Measurements from ENCODE around the gene INSIG2.

The INSIG2 gene

DNA sequence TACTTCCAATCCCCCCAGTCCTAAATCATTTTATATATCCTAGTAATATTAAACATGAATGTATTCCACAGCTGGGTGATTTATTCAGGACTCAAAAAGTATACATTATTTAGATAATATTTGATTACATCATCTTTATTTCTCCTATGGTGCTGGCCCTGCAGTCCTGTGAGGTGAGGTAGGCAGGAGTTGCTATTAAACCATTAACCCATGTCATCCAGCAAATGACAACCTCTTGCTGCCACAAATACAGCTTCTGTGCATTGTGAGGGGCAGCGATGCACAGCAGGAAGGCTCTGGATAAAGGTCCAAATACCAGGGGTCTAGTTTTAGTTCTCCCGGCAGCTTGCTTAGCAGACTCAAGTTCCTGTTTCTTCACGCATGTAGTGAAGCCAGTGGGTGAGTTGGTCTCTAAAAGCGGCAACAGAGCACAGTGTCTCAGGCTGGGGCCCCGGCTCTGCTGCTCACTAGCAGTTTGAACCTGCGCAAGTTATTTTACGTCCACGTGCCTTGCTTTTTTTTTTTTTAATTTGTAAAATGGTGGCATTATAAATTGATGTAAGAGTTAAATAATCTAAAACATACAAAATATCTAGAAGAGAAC is 36.1 kb downstream of the INSIG2 start:
- in situ Hi-C loops (cut with MboI; ENCODE audit: low sequenced_read_pairs) = no loop called here

DNA sequence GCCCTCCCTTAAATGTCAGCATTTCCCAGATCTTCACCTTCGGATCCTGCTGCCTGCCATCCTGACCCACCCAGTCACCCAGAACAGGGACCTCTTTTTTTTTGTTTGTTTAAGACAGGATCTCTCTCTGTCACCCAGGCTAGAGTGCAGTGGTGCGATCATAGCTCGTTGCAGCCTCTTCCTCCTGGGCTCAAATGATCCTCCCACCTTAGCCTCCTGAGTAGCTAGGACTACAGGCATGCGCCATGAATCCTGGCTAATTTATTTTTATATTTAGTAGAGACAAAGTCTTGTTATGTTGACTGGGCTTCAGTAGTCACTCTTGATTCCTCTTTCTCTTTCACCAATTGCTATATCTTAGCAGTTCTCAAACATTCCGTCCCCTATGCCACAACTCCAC is 39.0 kb downstream of the INSIG2 start:
- in situ Hi-C loops (cut with MboI; ENCODE audit: low sequenced_read_pairs) = no loop called here

DNA sequence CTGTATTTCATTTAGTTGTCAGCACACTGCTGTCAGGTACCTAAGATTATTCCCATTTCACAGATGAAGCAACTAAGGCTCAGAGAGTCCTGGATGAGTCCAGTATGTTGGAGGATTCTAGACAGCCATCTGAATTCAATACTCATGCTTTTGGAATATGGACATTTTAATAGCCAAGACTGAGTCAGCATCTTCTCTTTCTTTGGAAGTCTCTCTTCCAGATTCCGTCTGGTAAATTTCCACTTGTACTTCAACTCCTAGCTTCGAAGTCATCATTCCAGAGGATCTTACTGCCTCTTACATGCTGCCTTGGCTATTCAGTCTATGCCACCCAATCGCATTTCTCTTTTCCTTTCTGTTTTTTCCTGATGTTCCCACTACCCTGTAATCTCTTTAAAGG is 40.6 kb downstream of the INSIG2 start:
- in situ Hi-C loops (cut with MboI; ENCODE audit: low sequenced_read_pairs) = no loop called here

DNA sequence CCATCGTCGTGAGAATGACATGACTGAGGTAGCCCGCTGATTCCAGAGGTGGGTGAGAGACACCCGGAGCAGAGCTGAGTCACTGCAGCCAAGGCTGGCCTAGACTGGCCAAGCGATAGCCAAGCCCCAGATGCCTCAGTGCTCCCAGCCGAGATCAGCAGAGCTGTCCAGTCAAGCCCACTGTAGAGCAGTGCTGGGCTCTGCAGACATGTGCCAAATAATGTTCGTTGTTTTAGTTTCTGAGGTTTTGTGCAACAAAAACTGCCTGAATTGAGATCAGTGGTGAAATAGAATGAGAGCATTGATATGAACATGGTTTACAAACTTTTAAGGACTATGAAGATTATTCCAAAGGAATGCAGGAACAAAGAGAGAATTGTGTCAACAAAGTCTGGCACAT is 42.1 kb downstream of the INSIG2 start:
- in situ Hi-C loops (cut with MboI; ENCODE audit: low sequenced_read_pairs) = no loop called here

DNA sequence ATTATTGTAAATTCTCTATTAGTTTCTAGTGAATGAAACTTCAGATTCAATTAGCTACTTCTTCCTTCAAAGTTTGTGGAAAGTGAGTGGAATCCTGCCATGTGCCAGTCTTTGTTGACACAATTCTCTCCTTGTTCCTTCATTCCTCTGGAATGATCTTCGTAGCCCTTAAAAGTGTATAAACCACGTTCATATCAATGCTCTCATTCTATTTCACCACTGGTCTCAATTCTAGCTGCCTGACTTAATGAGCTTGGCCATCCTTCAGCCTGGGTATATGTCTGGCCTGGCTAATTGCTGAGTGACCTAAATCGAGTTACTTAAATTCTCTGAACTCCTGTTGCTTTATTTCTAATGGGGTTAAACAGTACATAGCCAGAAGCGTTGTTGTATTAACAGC is 43.5 kb downstream of the INSIG2 start:
- in situ Hi-C loops (cut with MboI; ENCODE audit: low sequenced_read_pairs) = no loop called here

DNA sequence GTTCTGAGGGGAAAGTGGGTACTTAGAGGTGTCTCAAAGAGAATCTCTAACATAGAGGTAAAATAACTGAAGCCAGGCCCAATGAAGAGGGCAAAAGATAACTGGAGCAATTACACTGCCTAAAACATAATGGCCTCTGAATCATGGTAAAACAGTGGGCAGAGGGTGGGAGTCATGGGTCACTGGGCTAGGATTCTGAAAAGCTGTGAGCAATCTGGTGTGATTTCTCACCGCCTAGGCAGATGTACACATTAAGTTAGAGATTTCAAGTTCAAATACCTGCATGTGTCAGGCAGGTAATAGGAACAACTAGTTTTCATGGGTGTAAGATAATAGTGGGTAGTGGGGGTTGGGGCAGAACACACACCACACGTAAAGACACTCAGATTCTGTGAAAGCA is 45.6 kb downstream of the INSIG2 start:
- in situ Hi-C loops (cut with MboI; ENCODE audit: low sequenced_read_pairs) = no loop called here

DNA sequence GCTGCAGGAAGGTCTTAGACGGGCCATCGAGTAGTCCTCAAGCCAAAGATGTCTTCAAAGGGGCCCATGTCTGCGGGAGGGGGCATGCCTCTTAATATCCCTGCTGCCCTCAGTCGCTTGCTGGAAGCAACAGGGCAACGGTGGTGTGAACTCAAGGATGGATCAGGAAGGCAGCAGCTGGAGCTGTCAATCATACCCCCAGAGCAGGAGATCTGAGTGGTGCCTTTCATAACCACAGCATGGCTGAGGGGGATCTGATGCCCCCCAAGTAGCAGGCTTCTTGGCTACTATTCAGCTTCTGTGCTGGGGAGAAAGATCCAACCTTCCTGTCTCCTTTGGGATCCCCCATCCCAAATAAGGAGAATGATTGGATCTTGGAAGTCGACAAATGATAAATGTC is 46.4 kb downstream of the INSIG2 start:
- in situ Hi-C loops (cut with MboI; ENCODE audit: low sequenced_read_pairs) = no loop called here

DNA sequence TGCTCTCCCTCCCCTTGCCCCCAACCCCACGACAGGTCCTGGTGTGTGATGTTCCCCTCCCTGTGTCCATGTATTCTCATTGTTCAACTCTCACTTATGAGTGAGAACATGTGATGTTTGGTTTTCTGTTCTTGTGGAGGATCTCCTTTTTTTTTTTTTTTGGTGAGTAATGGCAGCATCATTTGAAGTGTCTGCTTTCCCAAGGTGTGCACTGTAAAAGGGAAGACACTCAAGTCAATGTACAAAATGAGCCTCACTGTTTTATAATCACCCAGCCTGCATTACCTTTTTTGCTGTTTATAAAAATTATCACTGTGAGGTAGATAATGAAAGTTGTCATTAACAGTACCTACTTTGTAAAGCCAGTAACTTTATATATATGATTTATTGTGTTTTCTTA is 56.9 kb downstream of the INSIG2 start:
- in situ Hi-C loops (cut with MboI; ENCODE audit: low sequenced_read_pairs) = no loop called here

DNA sequence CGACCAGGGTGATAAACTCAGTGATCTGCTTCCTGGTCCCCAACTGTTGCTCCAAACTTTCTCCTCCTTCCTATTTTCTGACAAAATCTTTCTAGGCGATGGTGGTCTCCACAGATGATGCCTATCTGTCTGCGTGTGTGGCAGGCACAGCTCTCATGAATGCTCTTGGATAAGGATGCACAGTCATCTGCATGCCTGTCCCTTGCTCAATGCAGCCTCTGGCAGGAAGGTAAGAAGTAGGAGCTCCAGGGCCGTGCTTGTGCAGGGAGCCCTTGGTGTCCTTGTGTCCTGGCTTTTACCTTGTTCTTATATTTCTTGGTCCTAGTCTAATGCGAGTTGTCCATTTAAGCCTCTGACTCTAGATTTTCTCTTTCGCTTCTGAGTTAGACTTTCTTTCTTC is 57.5 kb downstream of the INSIG2 start:
- in situ Hi-C loops (cut with MboI; ENCODE audit: low sequenced_read_pairs) = no loop called here

DNA sequence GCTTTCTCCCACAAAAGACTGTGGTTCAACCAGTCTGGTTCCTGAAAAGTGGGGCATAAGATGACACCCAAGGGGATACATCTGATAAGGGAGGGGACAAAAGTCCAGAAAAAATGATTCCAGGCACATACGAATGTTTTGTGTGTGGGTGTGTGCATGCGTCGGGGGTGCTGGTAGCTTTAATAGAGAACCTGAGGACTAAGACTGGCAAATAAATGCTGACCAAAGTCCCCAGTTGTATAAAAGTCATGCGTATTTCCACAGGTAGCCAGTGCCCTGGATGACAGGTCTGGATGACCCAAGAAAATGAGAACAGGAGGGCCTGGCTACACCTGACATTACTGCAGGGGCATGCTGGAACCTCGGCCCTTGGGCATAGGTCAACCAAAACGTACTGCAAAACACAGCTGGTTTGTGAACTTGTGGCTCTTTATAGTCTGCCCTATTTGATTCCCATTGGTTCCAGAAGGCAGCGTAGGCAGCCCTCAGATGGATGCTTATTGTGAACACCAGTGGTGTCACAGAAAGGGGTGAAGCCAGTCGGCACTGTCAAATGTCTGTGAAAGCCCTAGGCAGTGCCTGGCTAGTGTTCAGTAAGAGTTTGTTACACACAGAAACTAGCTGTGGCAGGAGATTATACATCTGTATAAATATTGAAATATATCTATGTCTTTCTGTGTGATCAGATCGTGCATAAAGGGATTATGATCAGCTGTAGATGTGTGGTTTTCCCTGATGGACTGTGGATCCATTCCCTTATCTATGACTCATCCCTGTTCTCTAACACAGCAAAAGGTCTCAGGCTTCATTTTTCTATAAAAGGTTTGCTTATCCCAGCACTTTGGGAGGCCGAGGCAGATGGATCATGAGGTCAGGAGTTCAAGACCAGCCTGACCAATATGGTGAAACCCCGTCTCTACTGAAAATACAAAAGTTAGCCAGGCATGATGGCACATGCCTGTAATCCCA is 58.3 kb downstream of the INSIG2 start:
- in situ Hi-C loops (cut with MboI; ENCODE audit: low sequenced_read_pairs) = no loop called here

DNA sequence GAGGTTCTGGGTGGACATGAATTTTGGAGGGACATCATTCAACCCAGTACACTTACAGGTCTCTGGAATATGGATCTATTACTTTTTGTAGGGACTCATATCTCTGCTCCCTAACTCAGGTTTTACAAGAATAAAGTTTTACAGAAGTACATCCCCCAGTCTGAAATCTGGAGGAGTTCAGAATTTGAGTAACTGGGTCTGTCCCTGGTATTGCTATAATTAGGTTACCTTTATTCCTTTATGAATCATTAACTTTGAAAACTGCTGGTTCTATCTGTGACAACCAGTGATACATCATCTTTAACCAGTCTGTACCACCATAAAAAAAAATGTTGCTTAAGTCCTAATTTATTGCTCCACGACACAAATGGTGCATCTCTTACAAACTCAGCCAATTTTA is 59.9 kb downstream of the INSIG2 start:
- in situ Hi-C loops (cut with MboI; ENCODE audit: low sequenced_read_pairs) = no loop called here

DNA sequence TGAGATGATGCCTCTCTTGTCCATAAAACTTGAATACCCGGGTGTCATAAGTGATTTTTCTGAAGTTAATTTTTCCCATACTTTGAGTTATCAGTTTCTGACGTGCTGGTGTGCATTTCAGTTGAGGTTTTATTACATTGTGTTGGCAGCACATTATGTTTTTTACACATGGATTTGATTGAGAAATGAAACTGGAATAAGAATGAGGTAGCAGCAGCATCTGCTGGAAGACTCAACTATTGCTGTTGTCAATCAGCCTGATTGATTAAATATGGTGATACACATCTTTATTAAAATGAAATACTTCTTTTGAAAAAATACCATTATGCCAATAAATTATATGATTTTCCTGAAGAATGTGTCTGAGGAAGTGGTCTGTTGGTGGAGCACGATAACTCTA is 60.5 kb downstream of the INSIG2 start:
- in situ Hi-C loops (cut with MboI; ENCODE audit: low sequenced_read_pairs) = no loop called here

DNA sequence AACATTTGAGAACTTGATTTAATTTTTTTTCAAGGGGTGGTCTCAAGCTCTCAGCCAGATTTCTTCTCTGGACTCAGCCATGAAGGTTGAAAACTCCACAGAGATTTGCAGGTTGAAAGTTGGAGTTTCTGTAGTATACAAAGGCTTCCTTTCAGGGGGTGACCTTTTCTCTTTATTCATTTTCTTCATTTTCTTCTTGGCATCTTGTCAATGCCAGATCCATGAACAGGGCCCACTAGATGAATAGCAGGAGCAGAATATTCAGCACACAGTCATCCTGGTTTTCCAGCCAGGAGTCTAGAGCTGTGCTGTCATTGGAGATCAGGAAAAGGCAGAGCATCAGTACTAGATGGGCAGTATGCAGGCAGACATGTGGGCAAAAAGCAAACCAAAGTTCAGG is 62.0 kb downstream of the INSIG2 start:
- in situ Hi-C loops (cut with MboI; ENCODE audit: low sequenced_read_pairs) = no loop called here

DNA sequence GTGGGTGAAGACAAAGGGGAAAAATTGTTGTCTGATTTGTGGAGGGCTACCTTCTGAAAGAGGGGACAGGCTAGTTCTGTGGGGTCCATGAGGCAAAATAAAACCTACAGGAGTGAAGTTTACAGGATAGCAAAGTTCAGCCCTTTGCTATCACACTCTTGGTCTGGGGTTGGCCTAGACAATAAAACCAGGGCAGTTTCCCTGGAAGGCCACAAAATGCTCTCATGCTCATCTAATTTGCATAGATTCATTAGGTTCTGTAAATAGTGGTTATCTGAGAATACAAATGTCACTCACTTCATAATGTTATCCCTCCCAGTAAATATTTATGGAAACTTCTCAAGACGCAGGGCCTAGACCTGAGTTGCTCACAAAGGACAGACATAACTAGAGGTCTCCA is 63.6 kb downstream of the INSIG2 start:
- in situ Hi-C loops (cut with MboI; ENCODE audit: low sequenced_read_pairs) = no loop called here

DNA sequence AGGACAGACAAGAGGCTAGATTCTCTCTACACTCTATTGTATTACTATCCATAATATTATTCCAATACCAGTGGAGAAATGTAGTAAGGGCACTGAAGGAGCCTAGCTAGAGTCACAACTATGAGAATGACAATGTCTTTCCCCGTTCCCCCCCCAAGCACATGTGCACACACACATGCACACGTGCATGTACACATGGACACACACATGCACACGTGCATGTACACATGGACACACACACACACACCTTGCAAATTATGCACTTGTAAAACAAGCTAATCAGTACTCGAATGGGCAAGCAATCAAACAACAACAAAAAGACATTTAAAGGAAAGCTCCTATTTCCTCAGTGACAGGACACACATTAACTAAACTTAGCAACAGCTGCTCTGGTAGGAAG is 65.2 kb downstream of the INSIG2 start:
- in situ Hi-C loops (cut with MboI; ENCODE audit: low sequenced_read_pairs) = no loop called here

DNA sequence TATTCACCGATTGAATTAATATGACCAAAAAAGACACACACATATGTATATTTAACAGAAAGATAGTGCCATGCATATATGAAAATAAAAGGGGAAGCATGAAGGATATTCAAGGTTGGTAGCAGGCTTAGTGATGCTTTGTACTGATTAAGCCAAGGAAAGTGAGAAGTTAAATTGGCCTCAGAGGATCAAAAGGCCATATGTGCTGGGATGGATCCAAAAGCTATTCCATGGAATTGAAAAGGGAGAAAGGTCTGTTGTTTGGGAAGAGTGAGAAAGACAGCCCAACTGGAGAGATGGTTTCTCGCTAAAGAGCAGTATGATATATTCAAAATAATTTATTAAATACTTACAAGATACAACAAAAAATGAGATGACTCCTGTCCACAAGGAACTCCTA is 65.9 kb downstream of the INSIG2 start:
- in situ Hi-C loops (cut with MboI; ENCODE audit: low sequenced_read_pairs) = no loop called here
